Cardiac fibroblast (primary cell): ENCODE data around the gene MSL3B.

ENCODE experiments used
- DNase-seq, 2 donors: peaks; one replicate each; pipeline versions ENCODE4 v3.0.0 to v3.0.0-alpha.2; 2010; ENCODE audit warnings: low read depth in 2 of 2
- H3K4me3 ChIP-seq, 2 donors: replicated peaks in 1 of 2; 1 replicate in 1 of 2; 2 replicates in 1 of 2; pipeline ENCODE4 v1.5.1; 2011; ENCODE audit warnings: low read depth in 2 of 2, low read length in 2 of 2, mild to moderate bottlenecking in 2 of 2, moderate library complexity in 1 of 2
- CTCF ChIP-seq: IDR thresholded peaks from one replicate; pipeline ENCODE4 v1.5.1; 2011; ENCODE audit warnings: low read depth, mild to moderate bottlenecking, low read length, inconsistent platforms

Gene MSL3B

GRCh38 chr2:233823731-233824121, 44.5 kb downstream of the MSL3B start:
- no peak for TF ChIP-seq CTCF
- DNase-seq, result no peak
- H3K4me3 ChIP-seq, result no peak overlapping the region

- TF ChIP-seq CTCF, result no peak
- DNase-seq, result no peak
- H3K4me3 ChIP-seq, result no peak overlapping the region
Observed at GRCh38 chr2:233822781-233823730, 45.1 kb downstream of the MSL3B start.

GRCh38 chr2:233822101-233822771, 46.0 kb downstream of the MSL3B start:
- no peak for TF ChIP-seq CTCF
- no peak overlapping the region for H3K4me3 ChIP-seq
- no peak for DNase-seq

GRCh38 chr2:233821709-233822100, 46.5 kb downstream of the MSL3B start:
- TF ChIP-seq CTCF, result no peak

GRCh38 chr2:233821196-233821595, 47.0 kb downstream of the MSL3B start:
- TF ChIP-seq CTCF, result no peak
- no peak for DNase-seq
- H3K4me3 ChIP-seq, result no peak overlapping the region

More at GRCh38 chr2:233821709-233822100, 46.5 kb downstream of the MSL3B start:
- no peak for DNase-seq
- H3K4me3 ChIP-seq, result no peak overlapping the region

GRCh38 chr2:233820774-233821105, 47.4 kb downstream of the MSL3B start:
- H3K4me3 ChIP-seq, result no peak overlapping the region
- no peak for TF ChIP-seq CTCF
- no peak for DNase-seq
